Measurements from ENCODE around the gene FAM50B.

FAM50B gene

GRCh38 chr6:3869632-3870527, 20.7 kb downstream of the FAM50B start:
- ChIA-PET POLR2A (ENCODE audit: low non-redundant PET) (no interaction called here), CTCF (interaction anchor here (0.7 kb wide), 1 partner anchor 20 kb away, joined by 3 read pairs; no protein-coding TSS in a partner anchor)
- TF ChIP-seq CTCF (conservative IDR thresholded peaks at IDR 0.05; ENCODE audit: low read depth), result no peak

GRCh38 chr6:3870528-3870925, 21.4 kb downstream of the FAM50B start:
- ChIA-PET POLR2A (ENCODE audit: low non-redundant PET) (no interaction called here), CTCF (interaction anchor here (0.7 kb wide), 1 partner anchor 21 kb away, joined by 3 read pairs; no protein-coding TSS in a partner anchor)
- no peak for TF ChIP-seq CTCF (conservative IDR thresholded peaks at IDR 0.05; ENCODE audit: low read depth)
- no peak overlapping the region for H3K27ac ChIP-seq
- no peak for DNase-seq (ENCODE audit: low spot score)

More at GRCh38 chr6:3869632-3870527, 20.7 kb downstream of the FAM50B start:
- H3K27ac ChIP-seq, result no peak overlapping the region
- no peak for DNase-seq (ENCODE audit: low spot score)

- ChIA-PET CTCF (no interaction called here), POLR2A (ENCODE audit: low non-redundant PET) (no interaction called here)
- H3K27ac ChIP-seq, result no peak overlapping the region
- TF ChIP-seq CTCF (conservative IDR thresholded peaks at IDR 0.05; ENCODE audit: low read depth), result no peak
- DNase-seq (ENCODE audit: low spot score), result no peak
These were observed 22.3 kb downstream of the FAM50B start for GRCh38 chr6:3871515-3871914.

GRCh38 chr6:3871939-3872338, 22.8 kb downstream of the FAM50B start:
- ChIA-PET POLR2A (ENCODE audit: low non-redundant PET) (no interaction called here), CTCF (no interaction called here)
- no peak overlapping the region for H3K27ac ChIP-seq
- TF ChIP-seq CTCF (conservative IDR thresholded peaks at IDR 0.05; ENCODE audit: low read depth), result no peak
- DNase-seq (ENCODE audit: low spot score), result no peak

- CTCF ChIA-PET, result no interaction called here
These were observed 23.2 kb downstream of the FAM50B start for GRCh38 chr6:3872370-3872854.

GRCh38 chr6:3873051-3873450, 23.9 kb downstream of the FAM50B start:
- TF ChIP-seq CTCF (conservative IDR thresholded peaks at IDR 0.05; ENCODE audit: low read depth), result no peak
- CTCF ChIA-PET, result no interaction called here
- POLR2A ChIA-PET (ENCODE audit: low non-redundant PET), result no interaction called here
- DNase-seq (ENCODE audit: low spot score), result no peak
- H3K27ac ChIP-seq, result no peak overlapping the region

More at GRCh38 chr6:3872370-3872854, 23.2 kb downstream of the FAM50B start:
- no peak for TF ChIP-seq CTCF (conservative IDR thresholded peaks at IDR 0.05; ENCODE audit: low read depth)
- H3K27ac ChIP-seq, result no peak overlapping the region
- DNase-seq (ENCODE audit: low spot score), result no peak
- POLR2A ChIA-PET (ENCODE audit: low non-redundant PET), result no interaction called here
